COR-L47 (cell line): Measurements from ENCODE around the gene CD33.

ENCODE experiments used
- DNase-seq: peaks from one replicate; lab custom pipeline; 2025; lab: John Stamatoyannopoulos, UW

Gene CD33

GRCh38 chr19:51259348-51260245 lies 34.7 kb downstream of the CD33 start:
- peak; percentile 18 for DNase-seq

- no peak for DNase-seq
Measured at GRCh38 chr19:51263808-51264207, 38.9 kb downstream of the CD33 start.

DNA sequence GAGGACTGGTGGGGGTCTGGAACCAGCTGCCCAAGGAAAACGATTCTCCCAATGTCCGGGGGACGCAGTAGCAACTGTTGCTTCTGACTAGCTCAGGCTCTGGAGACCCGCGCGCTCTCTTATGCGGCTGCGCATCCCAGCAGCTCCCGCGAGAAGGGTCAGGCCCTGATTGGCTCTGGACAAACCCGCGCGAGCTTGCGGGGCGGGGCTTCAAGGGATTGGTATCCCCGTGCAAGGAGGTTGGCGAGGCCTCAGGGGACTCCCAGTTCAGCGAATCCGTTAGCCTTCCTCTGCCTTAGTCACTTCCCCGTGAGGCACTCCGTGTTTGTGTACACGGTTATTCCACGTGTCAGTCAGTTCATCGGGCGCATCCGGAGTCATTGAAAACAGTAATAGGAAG lies 46.2 kb downstream of the CD33 start:
- DNase-seq = no peak

DNA sequence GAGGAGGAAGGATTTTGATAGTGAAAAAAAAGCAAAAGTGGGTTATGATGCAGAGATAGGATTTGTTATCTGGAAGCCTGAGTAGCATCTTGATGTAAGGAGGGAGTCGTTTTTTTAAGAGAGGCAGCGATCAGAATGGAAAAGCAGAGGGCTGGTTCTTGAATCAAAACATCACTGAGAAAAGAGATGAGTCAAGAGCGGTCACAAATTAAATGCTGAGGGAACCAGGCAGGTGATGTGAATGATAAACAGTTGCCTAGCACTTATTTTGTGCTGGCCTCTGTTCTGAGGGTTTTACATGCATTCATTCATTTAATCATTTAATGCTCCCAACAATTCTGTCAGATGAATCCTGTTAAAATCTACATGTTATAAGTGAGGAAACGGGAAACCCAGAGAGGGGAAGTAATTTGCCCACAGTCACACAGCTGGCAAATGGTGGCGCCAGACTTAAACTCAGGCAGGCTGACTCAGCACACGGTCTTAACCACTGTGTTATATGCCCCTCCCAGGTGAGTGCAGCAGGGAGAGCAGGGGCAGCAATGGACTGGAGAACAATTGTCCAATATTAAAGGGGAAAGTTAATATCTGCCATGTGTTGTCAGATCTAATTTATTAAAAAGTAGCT lies 47.4 kb downstream of the CD33 start:
- no peak for DNase-seq

GRCh38 chr19:51274049-51274770 lies 49.3 kb downstream of the CD33 start:
- no peak for DNase-seq

- no peak for DNase-seq
Measured at GRCh38 chr19:51277112-51277511, 52.2 kb downstream of the CD33 start.

DNA sequence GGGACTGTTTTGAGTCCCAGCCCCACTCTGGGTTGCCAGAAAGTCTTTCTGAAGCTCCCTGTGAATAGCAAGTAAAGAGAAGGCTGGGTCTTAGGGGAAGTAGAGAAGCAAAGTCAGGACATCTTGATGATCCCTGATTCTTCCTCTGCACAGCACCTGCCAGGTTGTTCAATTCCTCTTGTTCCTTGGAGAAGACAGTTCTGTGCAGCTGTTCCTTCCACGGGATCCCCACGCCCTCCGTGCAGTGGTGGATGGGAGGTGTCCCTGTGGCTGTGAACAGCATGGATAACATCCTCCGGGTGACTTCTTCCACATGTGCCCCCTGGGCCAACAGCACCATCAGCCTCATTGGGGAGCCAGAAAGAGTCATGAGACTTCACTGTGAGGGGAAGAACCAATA lies 57.5 kb downstream of the CD33 start:
- DNase-seq = no peak

GRCh38 chr19:51285682-51286081 lies 60.8 kb downstream of the CD33 start:
- DNase-seq = no peak
